ENCODE data around the gene IL6. TPM values are rescaled to one million over a fixed set of nuclear protein-coding genes. Genes with fewer than 3 reads are reported as not detected.

The IL6 gene
- total and polyA plus RNA-seq, 2 of the 8 experiments (the other 6 are each of a cell fraction or from before 2014, with no cell fraction given): 0.12 to 0.41 TPM

- H2BK120ac ChIP-seq (replicated peaks; ENCODE audit: low read depth, low read length): no peak overlapping the region
- H3K56ac ChIP-seq (replicated peaks; ENCODE audit: insufficient read length, low read depth, low read length): no peak overlapping the region
- no peak overlapping the region for H3K14ac ChIP-seq (ENCODE audit: insufficient read length)
- H3K4ac ChIP-seq (replicated peaks; ENCODE audit: insufficient read length, low read depth, low read length): no peak overlapping the region
- no peaks in the 10 kb centered on the region for H3K79me2 ChIP-seq (ENCODE audit: control insufficient read depth in 1 of 2, insufficient read depth in 2 of 2, low read length in 2 of 2)
- no peak overlapping the region for H3K23ac ChIP-seq (ENCODE audit: insufficient read length)
- H3K9ac ChIP-seq (replicated peaks in 1 of 4; ENCODE audit: extremely low read depth in 1 of 4, low read depth in 3 of 4, low read length in 3 of 4): no peak overlapping the region
- no peak overlapping the region for H4K5ac ChIP-seq (ENCODE audit: insufficient read length, low read depth, low read length)
- peaks cover 0 to 4% of the 10 kb centered on the region in 2 experiments; a peak in 1 of 4 replicates for H3K9me3 ChIP-seq (ENCODE audit: insufficient read depth in 2 of 2, low read depth in 1 of 2, low read length in 1 of 2)
- FAIRE-seq (no peak), DNase-seq (ENCODE audit: low read depth in 1 of 2, low spot score in 2 of 2) (no peak)
- CTCF ChIA-PET (ENCODE audit: partially characterized antibody): interaction anchor here (0.5 to 1.4 kb wide), 3 partner anchors 33 to 201 kb away, joined by 3 to 5 read pairs (median 4); partner anchors contain the start of gene IL6
- H3K4me3 ChIP-seq (ENCODE audit: extremely low read depth in 1 of 4, insufficient read depth in 2 of 4, low read depth in 3 of 4, low read length in 4 of 4): no peak overlapping the region
- H3K79me1 ChIP-seq (ENCODE audit: low read depth, low read length): no peaks in the 10 kb centered on the region
- H2BK5ac ChIP-seq (ENCODE audit: low read depth, low read length): no peak overlapping the region
- H4K91ac ChIP-seq (replicated peaks; ENCODE audit: insufficient read length, low read length): no peak overlapping the region
- H3K18ac ChIP-seq (ENCODE audit: extremely low read depth, low read length): no peak overlapping the region
- no peak overlapping the region for H2BK15ac ChIP-seq (ENCODE audit: low read length)
- no peak overlapping the region for H2BK20ac ChIP-seq (ENCODE audit: low read length)
- no peak overlapping the region for H4K8ac ChIP-seq (ENCODE audit: extremely low read depth, insufficient read depth, low read length)
- no peaks in the 10 kb centered on the region for H3K4me1 ChIP-seq (replicated peaks in 1 of 4; ENCODE audit: control insufficient read depth in 3 of 4, insufficient read depth in 4 of 4, low read length in 3 of 4)
- H2AK5ac ChIP-seq (ENCODE audit: low read depth, low read length): no peak overlapping the region
- no peak overlapping the region for H3K27ac ChIP-seq (ENCODE audit: low read depth, low read length)
- POLR2A ChIA-PET (ENCODE audit: partially characterized antibody): no interaction called here
- no peak overlapping the region for H2BK12ac ChIP-seq (ENCODE audit: low read depth, low read length)
- no peaks in the 10 kb centered on the region for H3K27me3 ChIP-seq (replicated peaks in 1 of 4; ENCODE audit: control insufficient read depth in 3 of 4, extremely low read depth in 1 of 4, insufficient read depth in 3 of 4, low read length in 3 of 4)
- no peaks in the 10 kb centered on the region for H3K36me3 ChIP-seq (ENCODE audit: control insufficient read depth in 2 of 4, insufficient read depth in 4 of 4, low read length in 3 of 4)
- no peak overlapping the region for H2AFZ ChIP-seq (ENCODE audit: low read length)
- H3K4me2 ChIP-seq (ENCODE audit: insufficient read depth in 1 of 2, low read depth in 2 of 2, low read length in 2 of 2): no peak overlapping the region
- no peaks in the 10 kb centered on the region for H3K23me2 ChIP-seq (ENCODE audit: low read depth, low read length)
- H4K20me1 ChIP-seq (replicated peaks in 1 of 2; ENCODE audit: control insufficient read depth in 1 of 2, insufficient read depth in 2 of 2, low read length in 2 of 2): no peaks in the 10 kb centered on the region
- no peak for TF ChIP-seq JUN (IDR thresholded peaks at IDR 0.05; ENCODE audit: low read depth, low read length)
- TF ChIP-seq GABPA (IDR thresholded peaks at IDR 0.05; ENCODE audit: borderline replicate concordance, insufficient read depth, low read length): no peak
- no peak for TF ChIP-seq YY1 (IDR thresholded peaks at IDR 0.05; ENCODE audit: low read depth, low read length)
- TF ChIP-seq CHD2 (IDR thresholded peaks at IDR 0.05; ENCODE audit: low read length): no peak
- TF ChIP-seq NRF1 (IDR thresholded peaks at IDR 0.05; ENCODE audit: low read depth, low read length): no peak
- TF ChIP-seq FOSL1 (IDR thresholded peaks at IDR 0.05; ENCODE audit: insufficient read depth, low read depth, low read length): no peak
- TF ChIP-seq SIN3A (conservative IDR thresholded peaks at IDR 0.05 in 1 of 2, IDR thresholded peaks at IDR 0.05 in 1 of 2; ENCODE audit: low read depth in 1 of 2, low read length in 2 of 2): no peak
- TF ChIP-seq POLR2AphosphoS5 (IDR thresholded peaks at IDR 0.05; ENCODE audit: low read depth, low read length): no peak
- no peak for TF ChIP-seq BACH1 (IDR thresholded peaks at IDR 0.05; ENCODE audit: low read length)
- no peak for TF ChIP-seq PHF8 (conservative IDR thresholded peaks at IDR 0.05; ENCODE audit: low read depth, low read length)
- TF ChIP-seq SP4 (IDR thresholded peaks at IDR 0.05; ENCODE audit: low read length): no peak
- no peak for TF ChIP-seq RXRA (IDR thresholded peaks at IDR 0.05; ENCODE audit: insufficient read depth, low read depth, low read length)
- TF ChIP-seq CEBPB (IDR thresholded peaks at IDR 0.05; ENCODE audit: low read depth, low read length): no peak
- TF ChIP-seq CREB1 (IDR thresholded peaks at IDR 0.05): no peak
- TF ChIP-seq TCF12 (IDR thresholded peaks at IDR 0.05; ENCODE audit: low read depth, low read length): no peak
- TF ChIP-seq CBX5 (IDR thresholded peaks at IDR 0.05; ENCODE audit: low read depth, low read length): no peak
- no peak for TF ChIP-seq MAFK (IDR thresholded peaks at IDR 0.05; ENCODE audit: low read depth, low read length)
- TF ChIP-seq JUND (IDR thresholded peaks at IDR 0.05; ENCODE audit: low read length): no peak
Measured at GRCh38 chr7:22759721-22760120, 32.7 kb downstream of the IL6 start.
